H1 (cell line): ENCODE measurements around the gene PIF1. TPM values are rescaled to one million over a fixed set of nuclear protein-coding genes. Genes with fewer than 3 reads are reported as not detected.

Source experiments
- CTCF ChIA-PET: fragments of 300-600 bp; sonication (Branson Sonifier 250); formaldehyde crosslinking; loops from one replicate; lab custom pipeline; 2021; ENCODE audit not compliant: partially characterized antibody; lab: Charles Lee
- POLR2A ChIA-PET: fragments of 300-600 bp; sonication (Branson Sonifier 250); formaldehyde crosslinking; loops from one replicate; lab custom pipeline; 2021; ENCODE audit warnings: inconsistent platforms; ENCODE audit not compliant: partially characterized antibody; lab: Charles Lee
- DNase-seq, 2 experiments: peaks; one replicate each; pipeline versions ENCODE4 v3.0.0 to v3.0.0-alpha.2; 2010 to 2022; ENCODE audit warnings: low spot score in 2 of 2, low read depth in 1 of 2, mixed read lengths in 1 of 2
- FAIRE-seq: peaks from 2 replicates; lab custom pipeline; 2011; peaks lifted over from hg19 to GRCh38; lab: Jason Lieb, UNC
- H2AFZ ChIP-seq: 2 replicates; pipeline ENCODE4 v1.8.1; 2012; ENCODE audit warnings: low read length, inconsistent platforms
- H2AK5ac ChIP-seq: 2 replicates; pipeline ENCODE4 v1.6.1; 2013; ENCODE audit warnings: low read depth, low read length
- H2BK120ac ChIP-seq: replicated peaks from 2 replicates; pipeline ENCODE3; 2013; ENCODE audit warnings: low read depth, low read length, inconsistent platforms
- H2BK12ac ChIP-seq: 2 replicates; pipeline ENCODE4 v1.6.1; 2013; ENCODE audit warnings: low read depth, low read length
- H2BK15ac ChIP-seq: 2 replicates; pipeline ENCODE4 v1.6.1; 2013; ENCODE audit warnings: low read length
- H2BK20ac ChIP-seq: 2 replicates; pipeline ENCODE4 v1.6.1; 2013; ENCODE audit warnings: low read length
- H2BK5ac ChIP-seq: 2 replicates; pipeline ENCODE4 v1.6.1; 2013; ENCODE audit warnings: low read depth, low read length
- H3K14ac ChIP-seq: 2 replicates; pipeline ENCODE4 v1.6.1; 2013; ENCODE audit warnings: inconsistent platforms; ENCODE audit not compliant: insufficient read length
- H3K18ac ChIP-seq: 2 replicates; pipeline ENCODE4 v1.6.1; 2013; ENCODE audit warnings: low read length; ENCODE audit errors: extremely low read depth
- H3K23ac ChIP-seq: 2 replicates; pipeline ENCODE4 v1.6.1; 2013; ENCODE audit warnings: inconsistent platforms; ENCODE audit not compliant: insufficient read length
- H3K23me2 ChIP-seq: 2 replicates; pipeline ENCODE4 v1.6.1; 2013; ENCODE audit warnings: low read depth, low read length
- H3K27ac ChIP-seq: 2 replicates; pipeline ENCODE4 v1.6.1; 2011; ENCODE audit warnings: low read depth, low read length, inconsistent platforms
- H3K27me3 ChIP-seq, 4 experiments: replicated peaks in 1 of 4; 1 replicate in 1 of 4; 2 replicates in 3 of 4; pipeline versions ENCODE4 v1.6.1 to v1.8.1; 2011 to 2013; ENCODE audit warnings: low read length in 3 of 4, mild to moderate bottlenecking in 3 of 4, inconsistent platforms in 2 of 4, mixed read lengths in 2 of 4, moderate library complexity in 1 of 4; ENCODE audit not compliant: control insufficient read depth in 3 of 4, insufficient read depth in 3 of 4; ENCODE audit errors: extremely low read depth in 1 of 4
- H3K36me3 ChIP-seq, 4 experiments: 2 replicates each; pipeline versions ENCODE4 v1.6.1 to v1.8.1; 2011 to 2013; ENCODE audit warnings: mild to moderate bottlenecking in 4 of 4, low read length in 3 of 4, moderate library complexity in 2 of 4, control low read depth in 1 of 4, inconsistent platforms in 1 of 4; ENCODE audit not compliant: insufficient read depth in 4 of 4, control insufficient read depth in 2 of 4
- H3K4ac ChIP-seq: replicated peaks from 2 replicates; pipeline ENCODE3; 2013; ENCODE audit warnings: low read length, low read depth, mixed read lengths, inconsistent platforms; ENCODE audit not compliant: insufficient read length
- H3K4me1 ChIP-seq, 4 experiments: replicated peaks in 1 of 4; 1 replicate in 1 of 4; 2 replicates in 3 of 4; pipeline versions ENCODE4 v1.6.1 to v1.8.1; 2011 to 2013; ENCODE audit warnings: low read length in 3 of 4, inconsistent platforms in 2 of 4, mixed read lengths in 1 of 4; ENCODE audit not compliant: insufficient read depth in 4 of 4, control insufficient read depth in 3 of 4
- H3K4me2 ChIP-seq, 2 experiments: 2 replicates each; pipeline versions ENCODE4 v1.6.1 to v1.8.1; 2011 to 2013; ENCODE audit warnings: low read depth in 2 of 2, low read length in 2 of 2, control low read depth in 1 of 2, inconsistent platforms in 1 of 2, mild to moderate bottlenecking in 1 of 2; ENCODE audit not compliant: insufficient read depth in 1 of 2
- H3K4me3 ChIP-seq, 4 experiments: fragments of 200-600, 300-600 bp in 1 of 4; sonication (generic), shearing (Covaris generic), sonication (Bioruptor Twin) in 1 of 4; 2 replicates each; pipeline versions ENCODE4 v1.5.1 to v1.8.1; 2011 to 2016; ENCODE audit warnings: low read length in 4 of 4, low read depth in 3 of 4, control low read depth in 2 of 4, inconsistent platforms in 2 of 4, mild to moderate bottlenecking in 2 of 4, mixed read lengths in 1 of 4, moderate library complexity in 1 of 4; ENCODE audit not compliant: insufficient read depth in 2 of 4; ENCODE audit errors: extremely low read depth in 1 of 4
- H3K56ac ChIP-seq: replicated peaks from 2 replicates; pipeline ENCODE3; 2013; ENCODE audit warnings: low read depth, mild to moderate bottlenecking, mixed read lengths, low read length, inconsistent platforms; ENCODE audit not compliant: insufficient read length
- H3K79me1 ChIP-seq: 2 replicates; pipeline ENCODE4 v1.6.1; 2013; ENCODE audit warnings: low read depth, low read length, control low read depth
- H3K79me2 ChIP-seq, 2 experiments: 2 replicates each; pipeline versions ENCODE4 v1.6.1 to v1.8.1; 2012 to 2013; ENCODE audit warnings: low read length in 2 of 2, mild to moderate bottlenecking in 2 of 2, inconsistent platforms in 1 of 2; ENCODE audit not compliant: insufficient read depth in 2 of 2, control insufficient read depth in 1 of 2
- H3K9ac ChIP-seq, 4 experiments: replicated peaks in 1 of 4; 1 replicate in 1 of 4; 2 replicates in 3 of 4; pipeline versions ENCODE4 v1.6.1 to v1.8.1; 2011 to 2013; ENCODE audit warnings: low read depth in 3 of 4, low read length in 3 of 4, control low read depth in 2 of 4, mild to moderate bottlenecking in 2 of 4, moderate library complexity in 2 of 4, inconsistent platforms in 1 of 4; ENCODE audit errors: extremely low read depth in 1 of 4
- H3K9me3 ChIP-seq, 2 experiments: 2 replicates each; pipeline versions ENCODE4 v1.6.1 to v1.8.1; 2012 to 2013; ENCODE audit warnings: mild to moderate bottlenecking in 2 of 2, moderate library complexity in 2 of 2, control low read depth in 1 of 2, inconsistent platforms in 1 of 2, low read depth in 1 of 2, low read length in 1 of 2, mixed read lengths in 1 of 2; ENCODE audit not compliant: insufficient read depth in 2 of 2
- H4K20me1 ChIP-seq, 2 experiments: replicated peaks in 1 of 2; 2 replicates each; pipeline versions ENCODE3 to v1.8.1; 2011 to 2013; ENCODE audit warnings: inconsistent platforms in 2 of 2, low read length in 2 of 2, mild to moderate bottlenecking in 1 of 2; ENCODE audit not compliant: insufficient read depth in 2 of 2, control insufficient read depth in 1 of 2
- H4K5ac ChIP-seq: 2 replicates; pipeline ENCODE4 v1.6.1; 2013; ENCODE audit warnings: low read length, low read depth, mixed read lengths, inconsistent platforms; ENCODE audit not compliant: insufficient read length
- H4K8ac ChIP-seq: 2 replicates; pipeline ENCODE4 v1.8.0; 2013; ENCODE audit warnings: mild to moderate bottlenecking, moderate library complexity, low read length, inconsistent platforms; ENCODE audit not compliant: insufficient read depth; ENCODE audit errors: extremely low read depth
- H4K91ac ChIP-seq: replicated peaks from 2 replicates; pipeline ENCODE3; 2013; ENCODE audit warnings: low read length, mixed read lengths, inconsistent platforms; ENCODE audit not compliant: insufficient read length
- HDAC2 ChIP-seq, 2 experiments: fragments of 300-600 bp in 1 of 2; sonication (generic) in 1 of 2; IDR thresholded peaks; 2 replicates each; pipeline ENCODE4 v1.6.1; 2011 to 2012; ENCODE audit warnings: low read depth in 2 of 2, low read length in 2 of 2, mild to moderate bottlenecking in 2 of 2, moderate library complexity in 2 of 2, borderline replicate concordance in 1 of 2, inconsistent platforms in 1 of 2
- KDM1A ChIP-seq: fragments of 200-600, 300-600 bp; sonication (generic); IDR thresholded peaks from 2 replicates; pipeline ENCODE4 v1.7.1; 2016; ENCODE audit warnings: mild to moderate bottlenecking, low read length, borderline replicate concordance
- MAX ChIP-seq: IDR thresholded peaks from 2 replicates; pipeline ENCODE4 v1.6.1; 2012; ENCODE audit warnings: inconsistent platforms
- PHF8 ChIP-seq: fragments of 200-600 bp; sonication (generic); conservative IDR thresholded peaks from 2 replicates; pipeline ENCODE4 v1.7.1; 2012; ENCODE audit warnings: low read depth, mild to moderate bottlenecking, inconsistent platforms, low read length, moderate library complexity
- RBBP5 ChIP-seq: IDR thresholded peaks from 2 replicates; pipeline ENCODE4 v1.7.1; 2012; ENCODE audit warnings: low read depth, mild to moderate bottlenecking, inconsistent platforms, low read length, moderate library complexity, borderline replicate concordance
- SP4 ChIP-seq: IDR thresholded peaks from 2 replicates; pipeline ENCODE4 v1.6.1; 2012; ENCODE audit warnings: low read length, inconsistent platforms
- TAF1 ChIP-seq: IDR thresholded peaks from 2 replicates; pipeline ENCODE4 v1.6.1; 2011; ENCODE audit warnings: mild to moderate bottlenecking, low read depth, low read length
- TAF7 ChIP-seq: optimal IDR thresholded peaks from 2 replicates; pipeline ENCODE3; 2011; ENCODE audit warnings: low read depth, mild to moderate bottlenecking, inconsistent platforms, low read length, moderate library complexity, borderline replicate concordance
- WGBS, 2 experiments: shearing (Covaris generic) in 1 of 2; methylation state at CpG; one replicate each; pipeline versions ENCODE4 v1.1.6 to v1.1.7; 2013 to 2015; ENCODE audit warnings: low lambda C conversion rate in 2 of 2, mixed read lengths in 2 of 2, inconsistent platforms in 1 of 2, low coverage in 1 of 2, missing lambda C conversion rate in 1 of 2; ENCODE audit not compliant: insufficient replicate concordance in 2 of 2, insufficient coverage in 1 of 2, insufficient read length in 1 of 2; ENCODE audit errors: extremely low coverage in 1 of 2, missing lambda C conversion rate in 1 of 2; 5-methylcytosine and 5-hydroxymethylcytosine counted together
- polyA plus RNA-seq, 7 experiments: library from polyadenylated mRNA; depleted of rRNA in 3 of 7; stranded (reverse) in 5 of 7; unstranded in 2 of 7; fragments of >200 nt in 5 of 7; fragments of 200-250 nt in 2 of 7; gene quantifications; 1 replicate in 5 of 7; 2 replicates in 1 of 7; 4 replicates in 1 of 7; pipeline versions ENCODE4 v1.2.1 to v1.2.3, GENCODE V29; 2011 to 2013; ENCODE audit warnings: missing spikeins in 2 of 7, mixed read lengths in 2 of 7
- total RNA-seq: library from RNA; stranded (reverse); fragmentation: NEBNext Ultra II Directional; extraction: Animal tissue kit (Norgen Biotek cat#: 25700); gene quantifications from 2 replicates; pipeline ENCODE4 v1.2.1, GENCODE V29; 2021

Gene PIF1
- total and polyA plus RNA-seq, 2 of the 8 experiments (the other 6 are each of a cell fraction or from before 2014, with no cell fraction given) = 73.3 to 138 TPM

- H2BK5ac ChIP-seq = peak within 1 kb of the TSS; percentile 98
- peak within 1 kb of the TSS; percentile 53 for H4K8ac ChIP-seq
- H3K18ac ChIP-seq = peak within 1 kb of the TSS; percentile 99
- peak within 1 kb of the TSS; percentile 86; the same call in 1 of the 2 replicates for H2BK12ac ChIP-seq
- H3K4ac ChIP-seq = peak within 1 kb of the TSS; percentile 94
- TF ChIP-seq MAX = no peak
- TF ChIP-seq RBBP5 = peak; percentile 2; the same call in 1 of the 2 replicates
- TF ChIP-seq TAF7 = no peak
- peak; percentile 54 for TF ChIP-seq TAF1
- TF ChIP-seq PHF8 = peak; percentile 6; the same call in 1 of the 2 replicates
- TF ChIP-seq HDAC2 (IDR thresholded peaks at IDR 0.05; ENCODE audit: borderline replicate concordance in 1 of 2, low read depth in 2 of 2, low read length in 2 of 2) = peak in 1 of 2 experiments; percentile 73; a peak in 1 of 4 replicates
- TF ChIP-seq KDM1A = peak; percentile 91; the same call in 1 of the 2 replicates
- TF ChIP-seq SP4 = no peak
- POLR2A ChIA-PET = interaction anchor here (0.6 to 25.1 kb wide), 9 partner anchors 13 to 76 kb away, joined by 3 to 748 read pairs (median 5); partner anchors contain the start of gene PIF1
- H3K9ac ChIP-seq = peak within 1 kb of the TSS; percentile 76 to 94 (median 82)
- H3K79me2 ChIP-seq = peaks cover 37 to 63% of the 10 kb centered on the region in 2 experiments
- peak within 1 kb of the TSS; percentile 82 for H2BK120ac ChIP-seq
- H3K23me2 ChIP-seq = peaks cover 14% of the 10 kb centered on the region
- H2AK5ac ChIP-seq = peak within 1 kb of the TSS; percentile 95; the same call in 1 of the 2 replicates
- H2BK15ac ChIP-seq = no peak within 1 kb of the TSS; the same call in 1 of the 2 replicates
- peak in 1 of 2 experiments; percentile 62 for DNase-seq
- no peak within 1 kb of the TSS for H2AFZ ChIP-seq
- peak within 1 kb of the TSS; percentile 81; the same call in 1 of the 2 replicates for H3K27ac ChIP-seq
- 3% methylated on average over 15 of the region's 90 CpGs; no CpG with 5 or more reads in 1 of the 2 experiments for WGBS, 2 experiments
- CTCF ChIA-PET = interaction anchor here (10.7 kb wide), 1 partner anchor 32 kb away, joined by 129 read pairs; no protein-coding TSS in a partner anchor
- no peaks in the 10 kb centered on the region for H3K36me3 ChIP-seq
- FAIRE-seq = no peak
- peak within 1 kb of the TSS; percentile 93 to 94 for H3K4me2 ChIP-seq
- H3K27me3 ChIP-seq = no peaks in the 10 kb centered on the region
- H3K4me1 ChIP-seq = peaks cover 23 to 34% (median 30%) of the 10 kb centered on the region in 4 experiments
- no peak within 1 kb of the TSS for H3K23ac ChIP-seq
- peak within 1 kb of the TSS; percentile 90 for H3K56ac ChIP-seq
- H3K79me1 ChIP-seq = peaks cover 10% of the 10 kb centered on the region; the same call in 1 of the 2 replicates
- no peak within 1 kb of the TSS for H3K14ac ChIP-seq
- H2BK20ac ChIP-seq = peak within 1 kb of the TSS; percentile 66; the same call in 1 of the 2 replicates
- no peaks in the 10 kb centered on the region for H3K9me3 ChIP-seq
- H3K4me3 ChIP-seq = peak within 1 kb of the TSS; percentile 74 to 95 (median 88)
- peaks cover 0 to 6% of the 10 kb centered on the region in 2 experiments for H4K20me1 ChIP-seq
- peak within 1 kb of the TSS; percentile 91 for H4K91ac ChIP-seq
- H4K5ac ChIP-seq = peak within 1 kb of the TSS; percentile 55
Measured at GRCh38 chr15:64775551-64776401, 49.7 kb downstream of the PIF1 start, which contains the start of gene RBPMS2. Gene RBPMS2 (minus strand): TSS chr15:64775589. CDS start chr15:64775319, 270 bp downstream.
